Large intestine (tissue), 3 donors: Measurements from ENCODE around the gene PNPLA7. TPM values are rescaled to one million over a fixed set of nuclear protein-coding genes. Genes with fewer than 3 reads are reported as not detected.

Experiments used
- DNase-seq, 2 donors: peaks; one replicate each; pipeline versions ENCODE4 v3.0.0 to v3.0.0-alpha.2; 2013
- H3K27ac ChIP-seq: one replicate; pipeline ENCODE4 v1.5.1; 2013; ENCODE audit warnings: low read length
- H3K27me3 ChIP-seq: 2 replicates; pipeline ENCODE4 v1.6.1; 2013; ENCODE audit warnings: low read length; ENCODE audit not compliant: control insufficient read depth, insufficient read depth
- H3K36me3 ChIP-seq: 2 replicates; pipeline ENCODE4 v1.6.1; 2013; ENCODE audit warnings: low read length; ENCODE audit not compliant: control insufficient read depth, insufficient read depth
- H3K4me1 ChIP-seq: one replicate; pipeline ENCODE4 v1.6.1; 2013; ENCODE audit warnings: low read length; ENCODE audit not compliant: control insufficient read depth, insufficient read depth
- H3K4me3 ChIP-seq: one replicate; pipeline ENCODE4 v1.5.1; 2013; ENCODE audit warnings: low read length
- H3K9me3 ChIP-seq: one replicate; pipeline ENCODE4 v1.6.1; 2013; ENCODE audit warnings: mild to moderate bottlenecking, low read depth, low read length, moderate library complexity; ENCODE audit not compliant: control insufficient read depth
- WGBS: methylation state at CpG from one replicate; pipeline ENCODE4 v1.1.5; 2013; ENCODE audit warnings: low lambda C conversion rate; ENCODE audit not compliant: insufficient coverage; 5-methylcytosine and 5-hydroxymethylcytosine counted together
- polyA plus RNA-seq: library from polyadenylated mRNA; unstranded; fragments of 120-200 nt; gene quantifications from one replicate; pipeline ENCODE4 v1.2.1, GENCODE V29; 2013

PNPLA7 gene
- polyA plus RNA-seq, 1 donor: 7.2 TPM

- no CpG with 5 or more reads among the region's 27 CpGs for WGBS
- H3K27ac ChIP-seq: no peak overlapping the region
- no peak for DNase-seq
- peaks cover 14% of the 10 kb centered on the region for H3K4me1 ChIP-seq
- H3K27me3 ChIP-seq: no peaks in the 10 kb centered on the region
- H3K4me3 ChIP-seq: no peak overlapping the region
- no peaks in the 10 kb centered on the region for H3K9me3 ChIP-seq
- peaks cover 13% of the 10 kb centered on the region for H3K36me3 ChIP-seq
Measured at GRCh38 chr9:137447722-137448601, 102.2 kb downstream of the PNPLA7 start.

GRCh38 chr9:137446851-137447471 lies 103.2 kb downstream of the PNPLA7 start:
- Histone ChIP-seq H3K9me3 (no peaks in the 10 kb centered on the region), H3K27ac (no peak overlapping the region), H3K27me3 (no peaks in the 10 kb centered on the region), H3K4me3 (no peak overlapping the region), H3K4me1 (peaks cover 18% of the 10 kb centered on the region), H3K36me3 (peaks cover 7% of the 10 kb centered on the region)
- DNase-seq: no peak
- no CpG with 5 or more reads among the region's 21 CpGs for WGBS

- peaks cover 7% of the 10 kb centered on the region for H3K36me3 ChIP-seq
- H3K27me3 ChIP-seq: no peaks in the 10 kb centered on the region
- no CpG with 5 or more reads among the region's 19 CpGs for WGBS
- no peaks in the 10 kb centered on the region for H3K9me3 ChIP-seq
- H3K4me1 ChIP-seq: peaks cover 19% of the 10 kb centered on the region
- peak in 1 of 2 donors; percentile 60 for DNase-seq
- H3K27ac ChIP-seq: no peak overlapping the region
- H3K4me3 ChIP-seq: no peak overlapping the region
Measured at GRCh38 chr9:137445930-137446431, 104.2 kb downstream of the PNPLA7 start.

- peak; percentile 84 to 88 for DNase-seq
- no peak overlapping the region for H3K4me3 ChIP-seq
- H3K36me3 ChIP-seq: peaks cover 7% of the 10 kb centered on the region
- WGBS: no CpG with 5 or more reads among the region's 14 CpGs
- H3K4me1 ChIP-seq: peaks cover 19% of the 10 kb centered on the region
- H3K27me3 ChIP-seq: no peaks in the 10 kb centered on the region
- H3K27ac ChIP-seq: no peak overlapping the region
- no peaks in the 10 kb centered on the region for H3K9me3 ChIP-seq
Measured at GRCh38 chr9:137445275-137445807, 104.9 kb downstream of the PNPLA7 start.

GRCh38 chr9:137444106-137444790 lies 106.0 kb downstream of the PNPLA7 start:
- H3K27me3 ChIP-seq: no peaks in the 10 kb centered on the region
- H3K9me3 ChIP-seq: no peaks in the 10 kb centered on the region
- WGBS: no CpG with 5 or more reads among the region's 14 CpGs
- H3K4me3 ChIP-seq: no peak overlapping the region
- H3K4me1 ChIP-seq: peaks cover 19% of the 10 kb centered on the region
- H3K27ac ChIP-seq: no peak overlapping the region
- peaks cover 3% of the 10 kb centered on the region for H3K36me3 ChIP-seq
- no peak for DNase-seq

- Histone ChIP-seq H3K36me3 (no peaks in the 10 kb centered on the region), H3K27ac (peak overlapping the region; percentile 47), H3K9me3 (no peaks in the 10 kb centered on the region), H3K27me3 (no peaks in the 10 kb centered on the region), H3K4me1 (peaks cover 19% of the 10 kb centered on the region), H3K4me3 (peak overlapping the region; percentile 41)
- DNase-seq: no peak
- 19% methylated on average over 2 of the region's 7 CpGs for WGBS
Measured at GRCh38 chr9:137441935-137442321, 108.3 kb downstream of the PNPLA7 start.

- no peaks in the 10 kb centered on the region for H3K27me3 ChIP-seq
- peak within 1 kb of the TSS; percentile 47 for H3K27ac ChIP-seq
- H3K36me3 ChIP-seq: no peaks in the 10 kb centered on the region
- H3K9me3 ChIP-seq: no peaks in the 10 kb centered on the region
- WGBS: no CpG with 5 or more reads among the region's 62 CpGs
- peak; percentile 88 to 92 for DNase-seq
- peaks cover 19% of the 10 kb centered on the region for H3K4me1 ChIP-seq
- peak within 1 kb of the TSS; percentile 48 for H3K4me3 ChIP-seq
Measured at GRCh38 chr9:137441289-137441934, 108.8 kb downstream of the PNPLA7 start, which contains the start of gene ENTPD8. Gene ENTPD8, minus strand, starts transcription at chr9:137441357. Its CDS starts 3,072 bp downstream, at chr9:137438285.

- H3K9me3 ChIP-seq: peaks cover 2% of the 10 kb centered on the region
- H3K4me1 ChIP-seq: peaks cover 6% of the 10 kb centered on the region
- no peaks in the 10 kb centered on the region for H3K36me3 ChIP-seq
- WGBS: no CpG with 5 or more reads among the region's 18 CpGs
- H3K4me3 ChIP-seq: no peak overlapping the region
- no peaks in the 10 kb centered on the region for H3K27me3 ChIP-seq
- H3K27ac ChIP-seq: no peak overlapping the region
- DNase-seq: no peak
Measured at GRCh38 chr9:137439158-137439714, 111.0 kb downstream of the PNPLA7 start.

GRCh38 chr9:137438591-137439157 lies 111.5 kb downstream of the PNPLA7 start:
- H3K9me3 ChIP-seq: peaks cover 2% of the 10 kb centered on the region
- H3K36me3 ChIP-seq: no peaks in the 10 kb centered on the region
- peaks cover 6% of the 10 kb centered on the region for H3K4me1 ChIP-seq
- H3K4me3 ChIP-seq: no peak overlapping the region
- DNase-seq: no peak
- WGBS: no CpG with 5 or more reads among the region's 22 CpGs
- no peaks in the 10 kb centered on the region for H3K27me3 ChIP-seq
- no peak overlapping the region for H3K27ac ChIP-seq
